Tibial artery (tissue), 4 donors: ENCODE results near the gene APPBP2.

ENCODE experiments used
- DNase-seq, 2 donors: peaks; one replicate each; pipeline ENCODE4 v3.0.0-alpha.2; 2019
- H3K27ac ChIP-seq, 2 donors: fragments of 200-600 bp; sonication (generic) in 1 of 2; 1 replicate in 1 of 2; 2 replicates in 1 of 2; pipeline ENCODE4 v1.5.1; 2018 to 2019; ENCODE audit warnings: mild to moderate bottlenecking in 1 of 2
- H3K27me3 ChIP-seq, 2 donors: fragments of 200-600 bp; sonication (generic) in 1 of 2; one replicate each; pipeline versions ENCODE4 v1.5.1 to v1.6.0; 2016 to 2019
- H3K36me3 ChIP-seq, 3 donors: fragments of 200-600 bp; sonication (generic) in 2 of 3; one replicate each; pipeline ENCODE4 v1.5.1; 2016 to 2019; ENCODE audit warnings: mild to moderate bottlenecking in 2 of 3
- H3K4me1 ChIP-seq, 4 donors: fragments of 200-600 bp; sonication (generic) in 2 of 4; 1 replicate in 3 of 4; 2 replicates in 1 of 4; pipeline ENCODE4 v1.5.1; 2016 to 2019
- H3K4me3 ChIP-seq, 2 donors: fragments of 200-600 bp; sonication (generic) in 1 of 2; 1 replicate in 1 of 2; 2 replicates in 1 of 2; pipeline ENCODE4 v1.5.1; 2018 to 2019; ENCODE audit warnings: mild to moderate bottlenecking in 2 of 2
- H3K9me3 ChIP-seq, 3 donors: fragments of 200-600 bp; sonication (generic) in 1 of 3; one replicate each; pipeline ENCODE4 v1.5.1; 2016 to 2019
- intact Hi-C: fragments of 100-400 bp; cut with DNase I; formaldehyde crosslinking; loops from one replicate; pipeline ENCODE4 v1.15.0; 2023; ENCODE audit warnings: low total_unique reads
- TF ChIP-seq, protein P1 (sequence below), 2 experiments: fragments of 200-600 bp in 1 of 2; fragments of 450-650 bp in 1 of 2; IDR thresholded peaks; one replicate each; pipeline ENCODE4 v1.5.1; 2017 to 2019; ENCODE audit warnings: antibody characterized with exemption in 2 of 2, mild to moderate bottlenecking in 1 of 2, moderate library complexity in 1 of 2

APPBP2 gene

GRCh38 chr17:60529806-60530205, 3.8 kb upstream of the APPBP2 start:
- DNase-seq, result no peak
- H3K9me3 ChIP-seq, result no peaks in the 10 kb centered on the region
- H3K36me3 ChIP-seq, result no peaks in the 10 kb centered on the region
- no peak overlapping the region for H3K4me3 ChIP-seq
- H3K4me1 ChIP-seq, result peaks cover 0 to under 1% (median 0%) of the 10 kb centered on the region in 4 donors
- no peaks in the 10 kb centered on the region for H3K27me3 ChIP-seq
- TF ChIP-seq, protein P1, sequence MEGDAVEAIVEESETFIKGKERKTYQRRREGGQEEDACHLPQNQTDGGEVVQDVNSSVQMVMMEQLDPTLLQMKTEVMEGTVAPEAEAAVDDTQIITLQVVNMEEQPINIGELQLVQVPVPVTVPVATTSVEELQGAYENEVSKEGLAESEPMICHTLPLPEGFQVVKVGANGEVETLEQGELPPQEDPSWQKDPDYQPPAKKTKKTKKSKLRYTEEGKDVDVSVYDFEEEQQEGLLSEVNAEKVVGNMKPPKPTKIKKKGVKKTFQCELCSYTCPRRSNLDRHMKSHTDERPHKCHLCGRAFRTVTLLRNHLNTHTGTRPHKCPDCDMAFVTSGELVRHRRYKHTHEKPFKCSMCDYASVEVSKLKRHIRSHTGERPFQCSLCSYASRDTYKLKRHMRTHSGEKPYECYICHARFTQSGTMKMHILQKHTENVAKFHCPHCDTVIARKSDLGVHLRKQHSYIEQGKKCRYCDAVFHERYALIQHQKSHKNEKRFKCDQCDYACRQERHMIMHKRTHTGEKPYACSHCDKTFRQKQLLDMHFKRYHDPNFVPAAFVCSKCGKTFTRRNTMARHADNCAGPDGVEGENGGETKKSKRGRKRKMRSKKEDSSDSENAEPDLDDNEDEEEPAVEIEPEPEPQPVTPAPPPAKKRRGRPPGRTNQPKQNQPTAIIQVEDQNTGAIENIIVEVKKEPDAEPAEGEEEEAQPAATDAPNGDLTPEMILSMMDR (IDR thresholded peaks at IDR 0.05), result no peak
- intact Hi-C loops, result loop anchor here (10.0 kb wide), 1 partner anchor 65 kb away; no protein-coding TSS in a partner anchor
- H3K27ac ChIP-seq, result no peak overlapping the region

DNA sequence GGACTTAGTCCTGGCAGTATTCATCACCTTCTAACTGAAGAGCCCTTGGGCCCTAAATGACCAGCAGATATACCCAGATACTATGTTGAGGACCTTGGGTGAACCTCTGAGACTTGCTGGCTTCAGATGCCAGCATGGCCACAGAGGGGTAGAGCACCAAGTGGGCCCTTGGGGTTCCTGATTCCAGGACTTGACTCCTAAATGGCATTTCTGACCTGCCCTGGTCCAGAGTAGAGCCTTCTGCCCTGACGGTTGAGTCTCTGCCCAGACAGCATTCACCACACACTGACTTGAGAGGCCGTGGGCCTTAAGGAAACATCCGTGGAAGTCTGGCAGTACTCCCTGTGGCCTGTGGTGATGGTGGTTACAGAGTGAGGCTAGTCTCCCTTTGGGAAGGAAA, 2.8 kb upstream of the APPBP2 start:
- Histone ChIP-seq H3K27ac (no peak overlapping the region), H3K36me3 (no peaks in the 10 kb centered on the region), H3K9me3 (no peaks in the 10 kb centered on the region), H3K4me1 (peaks cover 0 to 10% (median 3%) of the 10 kb centered on the region in 4 donors), H3K27me3 (no peaks in the 10 kb centered on the region), H3K4me3 (no peak overlapping the region)
- DNase-seq, result no peak
- TF ChIP-seq, protein P1 (IDR thresholded peaks at IDR 0.05), result no peak
- intact Hi-C loops, result loop anchor here (10.0 kb wide), 1 partner anchor 66 kb away; no protein-coding TSS in a partner anchor

GRCh38 chr17:60527701-60528100, 1.7 kb upstream of the APPBP2 start:
- Histone ChIP-seq H3K36me3 (no peaks in the 10 kb centered on the region), H3K27me3 (no peaks in the 10 kb centered on the region), H3K27ac (no peak overlapping the region), H3K9me3 (no peaks in the 10 kb centered on the region), H3K4me1 (peaks cover 0 to 22% (median 13%) of the 10 kb centered on the region in 4 donors), H3K4me3 (no peak overlapping the region)
- DNase-seq, result no peak
- intact Hi-C loops, result loop anchor here (10.0 kb wide), 1 partner anchor 67 kb away; no protein-coding TSS in a partner anchor
- TF ChIP-seq, protein P1 (IDR thresholded peaks at IDR 0.05), result no peak

GRCh38 chr17:60526726-60527125, 684 bp upstream of the APPBP2 start:
- Histone ChIP-seq H3K36me3 (no peaks in the 10 kb centered on the region), H3K9me3 (no peaks in the 10 kb centered on the region), H3K4me3 (peak overlapping the region; percentile 85 to 86), H3K27ac (peak overlapping the region; percentile 98 to 99), H3K27me3 (no peaks in the 10 kb centered on the region), H3K4me1 (peaks cover 0 to 31% (median 14%) of the 10 kb centered on the region in 4 donors)
- TF ChIP-seq, protein P1 (IDR thresholded peaks at IDR 0.05), result no peak
- no peak for DNase-seq
- intact Hi-C loops, result loop anchor here (10.0 kb wide), 1 partner anchor 68 kb away; no protein-coding TSS in a partner anchor

DNA sequence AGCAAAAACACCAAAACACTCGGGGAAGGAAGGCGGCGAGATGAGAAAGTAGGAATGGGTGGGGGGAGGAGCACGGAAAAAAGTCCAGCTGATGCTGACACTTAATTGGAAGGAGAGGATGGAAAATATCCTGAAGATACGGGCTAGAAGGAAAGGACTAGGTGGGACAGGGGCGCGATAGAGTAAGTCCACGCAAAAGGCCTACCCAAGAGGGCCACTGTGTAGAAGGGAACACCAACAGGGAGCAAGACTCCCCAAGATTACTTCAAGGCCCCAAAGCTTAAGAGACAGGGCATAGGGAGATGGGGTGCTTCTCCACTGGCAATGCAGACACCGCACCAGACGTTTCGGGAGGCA, 736 bp downstream of the APPBP2 start:
- peak overlapping the region; percentile 85 to 86 for H3K4me3 ChIP-seq
- H3K27me3 ChIP-seq, result no peaks in the 10 kb centered on the region
- peak overlapping the region; percentile 98 to 99 for H3K27ac ChIP-seq
- TF ChIP-seq, protein P1 (IDR thresholded peaks at IDR 0.05), result no peak
- peaks cover 0 to 44% (median 19%) of the 10 kb centered on the region in 4 donors for H3K4me1 ChIP-seq
- no peak for DNase-seq
- H3K36me3 ChIP-seq, result no peaks in the 10 kb centered on the region
- intact Hi-C loops, result loop anchor here (10.0 kb wide), 1 partner anchor 69 kb away; no protein-coding TSS in a partner anchor
- no peaks in the 10 kb centered on the region for H3K9me3 ChIP-seq
